SK-N-MC (cell line): ENCODE measurements around the gene FBXL20.

Source experiments
- EZH2 ChIP-seq: fragments of 200-600 bp; sonication (generic); IDR thresholded peaks from one replicate; pipeline ENCODE4 v1.6.1; 2017; ENCODE audit warnings: antibody characterized with exemption
- POLR2AphosphoS5 ChIP-seq: IDR thresholded peaks from 2 replicates; pipeline ENCODE4 v1.6.1; 2012; ENCODE audit warnings: mild to moderate bottlenecking, low read depth, low read length, borderline replicate concordance

DNA sequence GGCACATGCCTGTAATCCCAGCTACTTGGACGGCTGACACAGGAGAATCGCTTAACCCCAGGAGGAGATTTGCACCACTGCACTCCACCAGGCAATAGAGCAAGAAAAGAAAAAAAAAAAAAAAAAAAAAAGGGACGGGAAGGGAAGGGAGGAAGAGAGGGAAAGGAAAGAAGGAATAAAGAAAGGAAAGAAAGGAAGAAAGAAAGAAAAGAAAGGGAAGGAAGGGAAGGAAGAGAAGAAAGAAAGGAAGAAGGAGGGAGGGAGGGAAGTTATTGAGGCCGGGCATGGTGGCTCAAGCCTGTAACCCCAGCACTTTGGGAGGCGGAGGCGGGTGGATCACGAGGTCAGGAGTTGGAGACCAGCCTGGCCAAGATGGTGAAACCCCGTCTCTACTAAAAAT, 125.3 kb downstream of the FBXL20 start:
- no peak for TF ChIP-seq POLR2AphosphoS5
- no peak for TF ChIP-seq EZH2
